Dermis lymphatic vessel endothelial cell (primary cell): ENCODE measurements around the gene STAC2. TPM values are rescaled to one million over a fixed set of nuclear protein-coding genes. Genes with fewer than 3 reads are reported as not detected.

Experiments
- total RNA-seq: library from RNA; depleted of rRNA; stranded (reverse); fragments of >200 nt; gene quantifications from 2 replicates; pipeline ENCODE4 v1.2.1, GENCODE V29; 2014

The STAC2 gene
- total RNA-seq, result not detected in 2 replicates

GRCh38 chr17:39225308-39225958, at the start of gene STAC2:
Gene STAC2 (minus strand): TSS chr17:39225945. CDS start chr17:39225502, 443 bp downstream.

DNA sequence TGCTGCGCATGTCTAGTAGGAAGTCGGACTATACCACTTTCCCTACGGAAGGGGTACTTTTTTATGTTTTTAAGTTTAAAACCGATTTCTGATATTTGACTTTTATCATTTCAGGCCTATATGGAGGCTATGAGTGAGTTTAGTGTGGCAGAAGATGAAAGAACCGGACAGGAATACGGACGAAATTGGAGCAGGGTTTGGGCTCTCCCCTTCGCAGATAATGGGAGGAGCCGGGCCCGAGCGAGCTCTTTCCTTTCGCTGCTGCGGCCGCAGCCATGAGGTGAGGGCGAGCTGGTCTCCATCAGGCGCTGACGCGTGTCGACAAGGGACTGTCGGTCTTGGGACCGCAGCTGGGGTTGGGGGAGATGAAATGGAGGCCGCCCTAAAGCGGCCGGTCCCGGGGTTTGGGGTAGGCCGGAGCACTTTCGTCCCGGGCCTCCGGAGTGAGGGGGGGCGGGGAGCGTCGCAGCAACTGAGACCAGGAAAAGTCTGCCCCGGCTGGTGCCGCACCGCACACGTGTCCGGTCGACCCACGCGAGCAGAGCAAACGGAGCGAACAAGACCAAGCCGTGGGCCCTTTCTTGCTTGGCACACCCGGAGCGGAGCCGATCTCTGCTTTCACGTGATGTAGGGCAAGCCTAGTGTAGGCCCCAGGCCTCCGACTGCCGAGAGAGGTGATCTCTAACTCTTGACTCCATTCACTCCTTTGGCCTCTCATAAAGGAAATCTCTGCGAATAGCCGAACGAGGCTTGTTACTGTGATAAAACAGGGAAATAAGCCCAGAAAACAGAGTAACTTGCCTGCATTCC, 25.5 kb downstream of the STAC2 start, which contains the start of gene RPL19:
RPL19 (plus strand) TSS at position 214 of the 810 bp plus-strand sequence; CDS start at position 276, 62 bp downstream.

DNA sequence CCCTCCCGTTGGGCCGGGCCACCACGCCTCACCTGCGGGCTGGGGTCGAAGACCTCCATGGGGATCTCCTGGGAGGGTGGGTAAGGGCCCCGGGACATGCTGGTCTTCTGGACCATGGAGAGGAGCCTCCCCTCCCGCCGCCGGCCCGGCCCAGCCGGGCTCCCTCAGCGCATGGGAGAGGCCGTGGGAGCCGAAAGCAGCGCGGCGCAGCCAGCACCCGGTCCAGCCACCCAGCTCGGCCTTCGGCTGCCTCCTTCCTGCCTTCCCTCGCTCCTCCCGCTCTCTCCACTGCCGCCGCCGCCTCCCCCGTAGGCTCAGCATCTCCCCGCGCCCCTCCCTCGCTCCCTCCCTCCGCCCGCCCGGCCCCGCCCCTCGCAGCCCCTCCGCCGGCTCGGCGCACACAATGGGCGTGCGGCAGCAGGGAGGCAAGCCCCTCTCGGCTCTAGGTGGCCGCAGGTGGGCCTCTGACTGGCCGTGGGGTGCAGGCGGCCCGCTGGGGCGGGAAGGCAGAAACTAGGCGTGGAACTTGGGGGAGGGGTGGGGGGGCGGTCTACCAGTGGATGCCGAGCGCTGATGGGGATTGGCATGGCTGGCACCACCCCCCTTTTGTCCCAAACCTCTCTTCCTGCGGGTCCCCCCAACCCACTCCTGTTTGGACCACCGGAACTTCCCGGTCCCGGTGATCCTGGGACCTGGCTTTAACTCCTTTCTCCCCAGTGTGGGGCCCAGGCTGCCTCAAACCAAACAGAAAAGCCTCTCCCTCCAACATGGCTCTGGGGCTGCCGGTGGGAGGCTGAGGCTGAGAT, 28.2 kb downstream of the STAC2 start, which contains the start of gene CACNB1:
CACNB1 (minus strand) TSS at position 290 of the 806 bp plus-strand sequence; CDS start at position 116, 174 bp downstream.

DNA sequence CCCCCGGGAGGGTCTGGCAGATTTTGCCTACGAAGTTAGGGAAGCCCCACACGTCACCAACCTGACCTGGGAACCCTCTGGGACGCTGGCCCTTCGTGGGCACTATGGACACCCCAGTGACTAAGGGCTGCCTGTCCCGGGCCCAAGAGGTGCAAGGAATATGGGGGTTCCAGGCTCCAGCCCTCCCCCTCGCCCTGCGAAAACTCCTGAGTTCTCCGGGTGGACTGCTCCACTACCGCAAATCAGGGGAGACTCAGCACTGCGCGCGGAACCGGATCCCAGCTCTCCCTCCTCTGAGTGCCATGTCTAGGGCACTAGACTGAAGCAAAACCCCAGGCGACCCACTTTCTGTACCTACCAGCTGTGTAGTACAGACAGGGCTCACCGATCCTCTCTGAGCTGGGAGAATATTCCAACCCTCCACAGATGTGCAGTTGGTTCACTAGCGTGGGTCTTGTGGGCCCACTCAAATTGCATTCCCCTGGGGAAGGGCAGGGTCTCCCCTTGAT, 59.9 kb downstream of the STAC2 start, which contains the start of gene ARL5C:
ARL5C (minus strand) TSS at position 321 of the 509 bp plus-strand sequence. CDS start 401 bp downstream, outside the sequence.

Other genes with a start within 250 kb of the STAC2 start
- not detected in 2 replicates for gene PLXDC1, start 74.3 kb downstream of the STAC2 start, total RNA-seq
- not detected in 2 replicates for gene ARL5C, start 59.8 kb downstream of the STAC2 start, total RNA-seq
- 0.76 and 1.2 TPM in 2 replicates for gene CACNB1, start 28.3 kb downstream of the STAC2 start, total RNA-seq
- 1,343 and 1,670 TPM in 2 replicates for gene RPL19, start 25.7 kb downstream of the STAC2 start, total RNA-seq
- 11.7 and 13.4 TPM in 2 replicates for gene FBXL20, start 175.7 kb upstream of the STAC2 start, total RNA-seq
- gene MED1, start 225.3 kb upstream of the STAC2 start, total RNA-seq, result 19.2 and 25.6 TPM in 2 replicates
- 19.0 and 19.5 TPM in 2 replicates for gene CDK12, start 235.5 kb upstream of the STAC2 start, total RNA-seq